HS-5 (cell line): ENCODE measurements around the gene TBX4.

Experiments
- DNase-seq: peaks from one replicate; pipeline ENCODE4 v3.0.0-alpha.2; 2012; ENCODE audit warnings: low read depth

Gene TBX4

GRCh38 chr17:61452301-61453290 is at the start of gene TBX4:
Gene TBX4, plus strand, starts transcription at chr17:61452422. Its CDS starts 4,069 bp downstream, at chr17:61456491.
- DNase-seq, result no peak

- DNase-seq, result no peak
These were observed 49.0 kb upstream of the TBX4 start for GRCh38 chr17:61402978-61403800.

GRCh38 chr17:61403801-61404662 is 48.2 kb upstream of the TBX4 start:
- no peak for DNase-seq

GRCh38 chr17:61404663-61404912 is 47.6 kb upstream of the TBX4 start:
- no peak for DNase-seq

GRCh38 chr17:61404913-61405685 is 47.1 kb upstream of the TBX4 start:
- DNase-seq, result no peak

GRCh38 chr17:61405686-61406536 is 46.3 kb upstream of the TBX4 start:
- DNase-seq, result no peak

- no peak for DNase-seq
These were observed 45.7 kb upstream of the TBX4 start for GRCh38 chr17:61406537-61406845.

- no peak for DNase-seq
These were observed 45.0 kb upstream of the TBX4 start for GRCh38 chr17:61406971-61407911.

- no peak for DNase-seq
These were observed 43.8 kb upstream of the TBX4 start for GRCh38 chr17:61408151-61409041.

- no peak for DNase-seq
These were observed 42.7 kb upstream of the TBX4 start for GRCh38 chr17:61409301-61410112.

- DNase-seq, result no peak
These were observed 41.8 kb upstream of the TBX4 start for GRCh38 chr17:61410141-61411010.

- no peak for DNase-seq
These were observed 41.3 kb upstream of the TBX4 start for GRCh38 chr17:61411011-61411260.

- no peak for DNase-seq
These were observed 40.7 kb upstream of the TBX4 start for GRCh38 chr17:61411261-61412142.

GRCh38 chr17:61412143-61412859 is 39.9 kb upstream of the TBX4 start:
- DNase-seq, result peak; percentile 43
